Loucy (cell line): ENCODE measurements around the gene CDH24.

Experiments
- CTCF ChIP-seq: fragments of 200-600 bp; sonication (generic); conservative IDR thresholded peaks from 2 replicates; pipeline ENCODE4 v1.5.1; 2014; ENCODE audit warnings: mild to moderate bottlenecking, antibody characterized with exemption, low read length
- EZH2phosphoT487 ChIP-seq: fragments of 200-600 bp; IDR thresholded peaks from 2 replicates; pipeline ENCODE4 v1.6.1; 2018; ENCODE audit warnings: antibody characterized with exemption, mild to moderate bottlenecking, moderate library complexity, borderline replicate concordance

GRCh38 chr14:23094666-23095195 is 37.4 kb upstream of the CDH24 start, which contains the start of gene ACIN1:
- no peak; the same call in 1 of the 2 replicates for TF ChIP-seq CTCF
- TF ChIP-seq EZH2phosphoT487, result no peak
